CD4-positive, alpha-beta memory T cell (primary cell): ENCODE data around the gene F11R. TPM values are rescaled to one million over a fixed set of nuclear protein-coding genes. Genes with fewer than 3 reads are reported as not detected.

Source experiments
- CTCF ChIA-PET: fragments of 350-600 bp; sonication (Branson Sonifier 250); formaldehyde crosslinking; loops from one replicate; lab custom pipeline; 2021; ENCODE audit warnings: inconsistent platforms; ENCODE audit not compliant: partially characterized antibody; lab: Charles Lee
- POLR2A ChIA-PET: fragments of 350-600 bp; sonication (Branson Sonifier 250); formaldehyde crosslinking; loops from one replicate; lab custom pipeline; 2021; ENCODE audit not compliant: partially characterized antibody; lab: Charles Lee
- DNase-seq, 5 donors: peaks; one replicate each; pipeline versions ENCODE4 v3.0.0 to v3.0.0-alpha.2; 2020 to 2022; ENCODE audit warnings: mixed read lengths in 1 of 5
- H3K27ac ChIP-seq: one replicate; pipeline ENCODE4 v1.7.0; 2013; ENCODE audit warnings: low read depth, low read length
- H3K27me3 ChIP-seq: 2 replicates; pipeline ENCODE4 v1.7.0; 2013; ENCODE audit warnings: mild to moderate bottlenecking, low read length, moderate library complexity; ENCODE audit not compliant: insufficient read depth
- H3K36me3 ChIP-seq: 2 replicates; pipeline ENCODE4 v1.7.0; 2013; ENCODE audit warnings: mild to moderate bottlenecking, low read length, moderate library complexity; ENCODE audit not compliant: insufficient read depth
- H3K4me1 ChIP-seq: 2 replicates; pipeline ENCODE4 v1.7.0; 2013; ENCODE audit warnings: mild to moderate bottlenecking, low read length, moderate library complexity; ENCODE audit not compliant: insufficient read depth
- H3K4me3 ChIP-seq, 2 donors: one replicate each; pipeline ENCODE4 v1.7.0; 2013; ENCODE audit warnings: low read length in 2 of 2, mild to moderate bottlenecking in 1 of 2
- H3K9me3 ChIP-seq, 2 donors: one replicate each; pipeline ENCODE4 v1.7.0; 2013; ENCODE audit warnings: low read length in 2 of 2, control low read depth in 1 of 2; ENCODE audit not compliant: control insufficient read depth in 1 of 2
- H3K27ac Mint-ChIP-seq, 7 donors: one replicate each; pipeline ENCODE4 v1.8.0; 2020 to 2021; ENCODE audit warnings: mixed read lengths in 7 of 7, mild to moderate bottlenecking in 6 of 7, inconsistent platforms in 3 of 7, moderate library complexity in 3 of 7
- H3K27me3 Mint-ChIP-seq, 2 donors: one replicate each; pipeline ENCODE4 v1.8.0; 2020 to 2021; ENCODE audit warnings: mixed read lengths in 2 of 2
- H3K36me3 Mint-ChIP-seq, 2 donors: one replicate each; pipeline ENCODE4 v1.8.0; 2020 to 2021; ENCODE audit warnings: mixed read lengths in 2 of 2, inconsistent platforms in 1 of 2, mild to moderate bottlenecking in 1 of 2
- H3K4me1 Mint-ChIP-seq, 4 donors: one replicate each; pipeline ENCODE4 v1.8.0; 2020 to 2021; ENCODE audit warnings: mixed read lengths in 4 of 4, mild to moderate bottlenecking in 1 of 4
- H3K4me3 Mint-ChIP-seq, 8 donors: one replicate each; pipeline ENCODE4 v1.8.0; 2020 to 2021; ENCODE audit warnings: mixed read lengths in 8 of 8, mild to moderate bottlenecking in 7 of 8, moderate library complexity in 6 of 8, inconsistent platforms in 3 of 8
- H3K9me3 Mint-ChIP-seq, 8 donors: one replicate each; pipeline ENCODE4 v1.8.0; 2020 to 2021; ENCODE audit warnings: mixed read lengths in 8 of 8, mild to moderate bottlenecking in 5 of 8, inconsistent platforms in 3 of 8, moderate library complexity in 1 of 8
- intact Hi-C: fragments of 100-400 bp; cut with micrococcal nuclease; formaldehyde crosslinking; loops from one replicate; pipeline ENCODE4 v1.15.1; 2023
- polyA plus RNA-seq, 2 donors: library from polyadenylated mRNA; unstranded; fragments of 300-500 nt; fragmentation: Illumina TruSeq; gene quantifications; one replicate each; pipeline ENCODE4 v1.2.3, GENCODE V29; 2021
- total RNA-seq, 2 experiments: library from RNA; stranded (reverse); gene quantifications; one replicate each; pipeline ENCODE4 v1.2.3, GENCODE V29; 2021

F11R gene
- total and polyA plus RNA-seq, 4 experiments from 2014 or later, result 15.9 to 33.2 (median 23.2) TPM

- Histone ChIP-seq H3K27me3 (no peaks in the 10 kb centered on the region), H3K27ac (no peak overlapping the region), H3K4me1 (peaks cover 8% of the 10 kb centered on the region), H3K9me3 (no peaks in the 10 kb centered on the region), H3K36me3 (no peaks in the 10 kb centered on the region), H3K4me3 (no peak overlapping the region)
- DNase-seq, result no peak
- H3K27me3 Mint-ChIP-seq, result peaks cover 3 to 6% of the 10 kb centered on the region in 2 donors
- H3K36me3 Mint-ChIP-seq, result no peaks in the 10 kb centered on the region
- no peak overlapping the region for H3K4me3 Mint-ChIP-seq
- H3K4me1 Mint-ChIP-seq, result peaks cover 2 to 9% (median 7%) of the 10 kb centered on the region in 4 donors
- H3K27ac Mint-ChIP-seq, result no peak overlapping the region
- no peaks in the 10 kb centered on the region for H3K9me3 Mint-ChIP-seq
- intact Hi-C loops, result no loop called here
- ChIA-PET POLR2A (interaction anchor here (0.6 to 0.7 kb wide), 2 partner anchors 361 to 381 kb away, joined by 3 read pairs; no protein-coding TSS in a partner anchor), CTCF (interaction anchor here (0.6 to 5.2 kb wide), 9 partner anchors 8 to 211 kb away, joined by 3 to 47 read pairs (median 5); no protein-coding TSS in a partner anchor)
These were observed 33.4 kb downstream of the F11R start for GRCh38 chr1:160987359-160988050.

- Mint-ChIP-seq H3K27ac (peak overlapping the region in 1 of 7 donors; percentile 82), H3K4me3 (no peak overlapping the region), H3K27me3 (peaks cover 14 to 17% of the 10 kb centered on the region in 2 donors), H3K4me1 (peaks cover 2 to 20% (median 12%) of the 10 kb centered on the region in 4 donors), H3K36me3 (no peaks in the 10 kb centered on the region), H3K9me3 (no peaks in the 10 kb centered on the region)
- no peaks in the 10 kb centered on the region for H3K36me3 ChIP-seq
- peaks cover 15% of the 10 kb centered on the region for H3K27me3 ChIP-seq
- no peak for DNase-seq
- intact Hi-C loops, result no loop called here
- no peak overlapping the region for H3K4me3 ChIP-seq
- H3K27ac ChIP-seq, result no peak overlapping the region
- ChIA-PET POLR2A (no interaction called here), CTCF (interaction anchor here (0.7 kb wide), 3 partner anchors 26 to 307 kb away, joined by 3 to 4 read pairs (median 3); no protein-coding TSS in a partner anchor)
- peaks cover 12% of the 10 kb centered on the region for H3K4me1 ChIP-seq
- no peaks in the 10 kb centered on the region for H3K9me3 ChIP-seq
These were observed 35.2 kb downstream of the F11R start for GRCh38 chr1:160985723-160986122.

GRCh38 chr1:160981584-160982411 is 39.2 kb downstream of the F11R start:
- ChIA-PET POLR2A (no interaction called here), CTCF (no interaction called here)
- peaks cover 15 to 20% of the 10 kb centered on the region in 2 donors for H3K27me3 Mint-ChIP-seq
- Histone ChIP-seq H3K27me3 (peaks cover 17% of the 10 kb centered on the region), H3K36me3 (no peaks in the 10 kb centered on the region), H3K9me3 (no peaks in the 10 kb centered on the region), H3K27ac (no peak overlapping the region), H3K4me3 (no peak overlapping the region), H3K4me1 (peaks cover 4% of the 10 kb centered on the region)
- DNase-seq, result no peak
- H3K4me1 Mint-ChIP-seq, result peaks cover 0 to 13% (median 5%) of the 10 kb centered on the region in 4 donors
- no peak overlapping the region for H3K27ac Mint-ChIP-seq
- H3K9me3 Mint-ChIP-seq, result no peaks in the 10 kb centered on the region
- intact Hi-C loops, result no loop called here
- peak overlapping the region in 7 of 8 donors; percentile 11 to 74 (median 62) for H3K4me3 Mint-ChIP-seq
- H3K36me3 Mint-ChIP-seq, result no peaks in the 10 kb centered on the region

GRCh38 chr1:160979286-160979685 is 41.7 kb downstream of the F11R start:
- H3K9me3 ChIP-seq, result no peaks in the 10 kb centered on the region
- intact Hi-C loops, result no loop called here
- DNase-seq, result no peak
- peaks cover 0 to 13% (median 5%) of the 10 kb centered on the region in 4 donors for H3K4me1 Mint-ChIP-seq
- peaks cover 4% of the 10 kb centered on the region for H3K4me1 ChIP-seq
- H3K27me3 ChIP-seq, result peaks cover 17% of the 10 kb centered on the region
- H3K27ac Mint-ChIP-seq, result no peak overlapping the region
- ChIA-PET CTCF (interaction anchor here (0.9 to 2.3 kb wide), 3 partner anchors 8 to 118 kb away, joined by 3 to 16 read pairs (median 4); no protein-coding TSS in a partner anchor), POLR2A (no interaction called here)
- no peaks in the 10 kb centered on the region for H3K9me3 Mint-ChIP-seq
- H3K4me3 ChIP-seq, result no peak overlapping the region
- no peak overlapping the region for H3K4me3 Mint-ChIP-seq
- no peaks in the 10 kb centered on the region for H3K36me3 ChIP-seq
- H3K36me3 Mint-ChIP-seq, result no peaks in the 10 kb centered on the region
- H3K27ac ChIP-seq, result no peak overlapping the region
- H3K27me3 Mint-ChIP-seq, result peaks cover 19 to 22% of the 10 kb centered on the region in 2 donors

GRCh38 chr1:160978510-160978927 is 42.4 kb downstream of the F11R start:
- H3K4me1 ChIP-seq, result peaks cover 4% of the 10 kb centered on the region
- H3K4me3 Mint-ChIP-seq, result no peak overlapping the region
- intact Hi-C loops, result no loop called here
- H3K4me3 ChIP-seq, result no peak overlapping the region
- no peaks in the 10 kb centered on the region for H3K9me3 ChIP-seq
- H3K9me3 Mint-ChIP-seq, result no peaks in the 10 kb centered on the region
- peaks cover 0 to 13% (median 5%) of the 10 kb centered on the region in 4 donors for H3K4me1 Mint-ChIP-seq
- H3K36me3 ChIP-seq, result no peaks in the 10 kb centered on the region
- H3K27me3 ChIP-seq, result peaks cover 17% of the 10 kb centered on the region
- CTCF ChIA-PET, result interaction anchor here (0.9 to 2.3 kb wide), 8 partner anchors 9 to 304 kb away, joined by 3 to 16 read pairs (median 3); no protein-coding TSS in a partner anchor
- H3K36me3 Mint-ChIP-seq, result no peaks in the 10 kb centered on the region
- POLR2A ChIA-PET, result no interaction called here
- no peak overlapping the region for H3K27ac Mint-ChIP-seq
- H3K27ac ChIP-seq, result no peak overlapping the region
- DNase-seq, result no peak
- peaks cover 22% of the 10 kb centered on the region in 2 donors for H3K27me3 Mint-ChIP-seq

GRCh38 chr1:160975026-160975425 is 45.9 kb downstream of the F11R start:
- Mint-ChIP-seq H3K27me3 (peaks cover 7 to 10% of the 10 kb centered on the region in 2 donors), H3K36me3 (no peaks in the 10 kb centered on the region), H3K4me1 (no peaks in the 10 kb centered on the region), H3K27ac (no peak overlapping the region), H3K4me3 (no peak overlapping the region), H3K9me3 (no peaks in the 10 kb centered on the region)
- no peaks in the 10 kb centered on the region for H3K4me1 ChIP-seq
- POLR2A ChIA-PET, result no interaction called here
- H3K27me3 ChIP-seq, result no peaks in the 10 kb centered on the region
- no peak overlapping the region for H3K27ac ChIP-seq
- intact Hi-C loops, result no loop called here
- CTCF ChIA-PET, result interaction anchor here (1.3 to 3.6 kb wide), 3 partner anchors 16 to 140 kb away, joined by 3 to 12 read pairs (median 7); no protein-coding TSS in a partner anchor
- no peaks in the 10 kb centered on the region for H3K9me3 ChIP-seq
- no peaks in the 10 kb centered on the region for H3K36me3 ChIP-seq
- DNase-seq, result no peak
- no peak overlapping the region for H3K4me3 ChIP-seq

- CTCF ChIA-PET, result interaction anchor here (0.7 to 3.6 kb wide), 3 partner anchors 12 to 21 kb away, joined by 3 to 12 read pairs (median 3); no protein-coding TSS in a partner anchor
- no peaks in the 10 kb centered on the region for H3K9me3 Mint-ChIP-seq
- H3K27ac Mint-ChIP-seq, result no peak overlapping the region
- POLR2A ChIA-PET, result no interaction called here
- intact Hi-C loops, result no loop called here
- Histone ChIP-seq H3K27me3 (no peaks in the 10 kb centered on the region), H3K4me1 (no peaks in the 10 kb centered on the region), H3K4me3 (no peak overlapping the region), H3K36me3 (no peaks in the 10 kb centered on the region), H3K27ac (no peak overlapping the region), H3K9me3 (no peaks in the 10 kb centered on the region)
- H3K27me3 Mint-ChIP-seq, result peaks cover 7 to 10% of the 10 kb centered on the region in 2 donors
- no peaks in the 10 kb centered on the region for H3K4me1 Mint-ChIP-seq
- no peak overlapping the region for H3K4me3 Mint-ChIP-seq
- no peaks in the 10 kb centered on the region for H3K36me3 Mint-ChIP-seq
- no peak for DNase-seq
These were observed 47.5 kb downstream of the F11R start for GRCh38 chr1:160973491-160973890.
